Measurements from ENCODE around the gene TSHZ2. TPM values are rescaled to one million over a fixed set of nuclear protein-coding genes. Genes with fewer than 3 reads are reported as not detected.

Gene TSHZ2
- total and polyA plus RNA-seq, 3 donors from 2014 or later = 13.0 to 41.9 (median 40.4) TPM

DNA sequence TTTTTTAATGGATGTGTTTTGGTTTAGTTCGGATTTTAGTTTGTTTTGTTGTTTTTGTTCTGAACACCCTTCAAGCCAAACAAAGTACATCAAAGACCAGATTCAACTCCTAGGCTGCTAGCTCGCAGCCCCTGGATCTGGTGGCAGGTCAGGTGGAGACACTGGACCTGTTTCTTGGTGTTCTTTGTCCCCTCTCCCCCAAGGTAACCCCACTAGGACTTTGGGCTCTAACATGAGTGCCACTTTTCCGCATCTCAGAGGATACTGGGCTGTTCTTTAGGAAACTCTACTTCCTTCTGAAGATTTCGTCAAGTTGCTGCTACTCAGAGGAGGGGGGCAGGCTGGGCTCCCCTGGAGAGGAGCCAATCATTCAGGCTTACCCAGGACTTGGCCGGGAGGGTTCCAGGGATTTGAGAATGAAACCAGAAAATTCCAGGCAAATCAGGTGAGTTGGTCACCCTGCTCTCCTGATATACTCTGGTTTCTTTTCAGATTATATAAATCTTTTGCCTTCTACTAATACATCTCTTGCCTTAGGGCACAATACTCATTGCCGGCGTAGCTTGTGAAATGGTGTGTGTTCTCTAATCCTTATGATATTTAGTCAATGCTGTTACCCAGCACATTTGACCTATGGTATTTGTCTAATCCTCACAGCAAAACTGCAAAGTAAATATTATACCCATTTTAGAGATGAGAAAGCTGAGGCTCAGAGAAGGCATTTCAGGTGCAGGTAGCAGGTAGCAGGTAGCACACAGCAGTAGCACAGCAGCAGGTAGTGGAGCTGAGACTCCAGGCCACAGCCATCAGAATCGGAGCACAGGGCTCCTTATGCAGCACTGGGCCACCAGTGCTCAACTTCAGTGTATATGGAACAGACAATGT is 291.6 kb downstream of the TSHZ2 start:
- H3K27me3 ChIP-seq = no peaks in the 10 kb centered on the region
- H3K27ac ChIP-seq = no peak overlapping the region
- no peak for DNase-seq
- H3K36me3 ChIP-seq (ENCODE audit: low read depth, missing control alignments) = no peaks in the 10 kb centered on the region
- no peak overlapping the region for H3K4me3 ChIP-seq
- WGBS, 2 donors = 89 to 93% methylated on average over 8 of the region's 8 CpGs
- intact Hi-C loops (cut with DNase I; ENCODE audit: low total_unique reads) = no loop called here
- no peak for TF ChIP-seq POLR2A (IDR thresholded peaks at IDR 0.05)
- TF ChIP-seq, protein P1, sequence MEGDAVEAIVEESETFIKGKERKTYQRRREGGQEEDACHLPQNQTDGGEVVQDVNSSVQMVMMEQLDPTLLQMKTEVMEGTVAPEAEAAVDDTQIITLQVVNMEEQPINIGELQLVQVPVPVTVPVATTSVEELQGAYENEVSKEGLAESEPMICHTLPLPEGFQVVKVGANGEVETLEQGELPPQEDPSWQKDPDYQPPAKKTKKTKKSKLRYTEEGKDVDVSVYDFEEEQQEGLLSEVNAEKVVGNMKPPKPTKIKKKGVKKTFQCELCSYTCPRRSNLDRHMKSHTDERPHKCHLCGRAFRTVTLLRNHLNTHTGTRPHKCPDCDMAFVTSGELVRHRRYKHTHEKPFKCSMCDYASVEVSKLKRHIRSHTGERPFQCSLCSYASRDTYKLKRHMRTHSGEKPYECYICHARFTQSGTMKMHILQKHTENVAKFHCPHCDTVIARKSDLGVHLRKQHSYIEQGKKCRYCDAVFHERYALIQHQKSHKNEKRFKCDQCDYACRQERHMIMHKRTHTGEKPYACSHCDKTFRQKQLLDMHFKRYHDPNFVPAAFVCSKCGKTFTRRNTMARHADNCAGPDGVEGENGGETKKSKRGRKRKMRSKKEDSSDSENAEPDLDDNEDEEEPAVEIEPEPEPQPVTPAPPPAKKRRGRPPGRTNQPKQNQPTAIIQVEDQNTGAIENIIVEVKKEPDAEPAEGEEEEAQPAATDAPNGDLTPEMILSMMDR (IDR thresholded peaks at IDR 0.05) = no peak
- peaks cover 10% of the 10 kb centered on the region for H3K4me1 ChIP-seq
- H3K9me3 ChIP-seq = no peaks in the 10 kb centered on the region

DNA sequence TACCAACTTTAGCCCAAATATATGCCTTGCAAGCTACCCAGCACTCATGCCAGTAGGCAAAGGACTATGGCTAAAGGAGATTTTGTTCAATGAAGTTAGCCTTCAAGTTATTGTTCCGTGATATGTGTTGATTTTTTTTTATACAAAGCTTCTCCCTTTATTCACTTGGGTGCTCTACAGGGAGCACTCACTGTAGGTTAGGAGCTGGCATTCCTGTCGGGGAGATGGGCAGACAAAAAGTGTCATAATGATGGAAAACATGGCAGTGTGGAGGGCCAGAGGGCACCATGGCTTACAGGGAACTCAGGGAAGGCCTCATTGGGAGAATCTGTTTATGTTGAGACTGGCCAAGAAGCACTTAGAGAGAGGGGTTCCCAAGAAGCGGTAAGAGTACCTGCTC is 292.4 kb downstream of the TSHZ2 start:
- H3K4me3 ChIP-seq = no peak overlapping the region
- H3K27ac ChIP-seq = no peak overlapping the region
- H3K36me3 ChIP-seq (ENCODE audit: low read depth, missing control alignments) = no peaks in the 10 kb centered on the region
- no peak for TF ChIP-seq POLR2A (IDR thresholded peaks at IDR 0.05)
- TF ChIP-seq, protein P1 (IDR thresholded peaks at IDR 0.05) = no peak
- H3K4me1 ChIP-seq = peaks cover 10% of the 10 kb centered on the region
- intact Hi-C loops (cut with DNase I; ENCODE audit: low total_unique reads) = no loop called here
- no peaks in the 10 kb centered on the region for H3K9me3 ChIP-seq
- no peaks in the 10 kb centered on the region for H3K27me3 ChIP-seq
- 82 to 86% methylated on average over 3 of the region's 3 CpGs for WGBS, 2 donors
- DNase-seq = no peak

DNA sequence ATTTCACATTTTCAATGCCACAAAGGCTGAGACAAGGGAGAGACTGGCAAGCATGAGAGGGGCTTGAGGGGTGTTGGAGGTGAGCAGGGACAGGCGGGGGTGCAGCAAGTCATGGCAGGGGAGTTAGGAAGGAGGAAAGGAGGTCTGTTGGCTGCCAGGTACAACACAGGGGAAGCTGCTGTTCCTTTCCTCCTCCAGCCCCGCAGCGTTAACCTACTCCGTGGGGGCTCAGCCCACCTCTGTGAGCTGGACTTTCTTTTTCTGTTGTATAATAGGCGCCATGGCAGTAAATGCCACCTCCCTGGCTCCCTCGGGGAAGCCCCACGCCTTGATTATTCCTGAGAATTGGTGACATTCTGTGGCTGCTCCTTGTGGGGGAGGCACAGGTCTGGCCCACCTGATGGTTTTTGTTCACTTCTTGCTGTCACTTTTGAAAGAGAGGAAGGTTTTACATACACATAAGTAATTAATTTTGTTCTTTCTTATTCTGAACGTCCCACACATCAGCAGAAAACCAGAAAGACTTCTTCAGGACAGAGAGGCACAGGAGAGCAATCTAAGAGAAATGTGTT is 293.2 kb downstream of the TSHZ2 start:
- H3K9me3 ChIP-seq = no peaks in the 10 kb centered on the region
- intact Hi-C loops (cut with DNase I; ENCODE audit: low total_unique reads) = no loop called here
- WGBS, 2 donors = 64 to 71% methylated on average over 8 of the region's 8 CpGs

DNA sequence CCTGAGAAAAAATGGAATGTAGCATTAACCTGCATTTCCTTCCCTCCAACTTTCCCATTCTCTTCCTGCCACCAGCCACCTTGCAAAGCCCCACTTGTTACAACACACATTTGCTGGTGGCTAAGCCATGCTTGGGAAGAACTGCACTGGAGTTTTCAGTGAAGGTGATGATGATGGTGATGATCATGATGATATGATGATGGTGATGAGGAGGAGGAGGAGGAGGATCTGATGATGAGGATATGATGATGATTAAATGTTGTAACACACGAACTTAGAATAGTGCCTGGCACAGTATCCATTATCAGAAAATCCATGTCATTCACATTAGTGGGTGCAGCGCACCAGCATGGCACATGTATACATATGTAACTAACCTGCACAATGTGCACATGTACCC is 297.2 kb downstream of the TSHZ2 start:
- H3K4me1 ChIP-seq = peaks cover 6% of the 10 kb centered on the region
- no peaks in the 10 kb centered on the region for H3K36me3 ChIP-seq (ENCODE audit: low read depth, missing control alignments)
- H3K27ac ChIP-seq = no peak overlapping the region
- DNase-seq = no peak
- no peak overlapping the region for H3K4me3 ChIP-seq
- no peaks in the 10 kb centered on the region for H3K27me3 ChIP-seq
- TF ChIP-seq POLR2A (IDR thresholded peaks at IDR 0.05) = no peak
- TF ChIP-seq, protein P1 (IDR thresholded peaks at IDR 0.05) = no peak
- 80 to 88% methylated on average over 2 of the region's 2 CpGs for WGBS, 2 donors
- intact Hi-C loops (cut with DNase I; ENCODE audit: low total_unique reads) = no loop called here
- H3K9me3 ChIP-seq = no peaks in the 10 kb centered on the region

More for the DNA sequence above, 293.2 kb downstream of the TSHZ2 start:
- H3K36me3 ChIP-seq (ENCODE audit: low read depth, missing control alignments) = no peaks in the 10 kb centered on the region
- no peak overlapping the region for H3K4me3 ChIP-seq
- H3K27me3 ChIP-seq = no peaks in the 10 kb centered on the region
- TF ChIP-seq, protein P1 (IDR thresholded peaks at IDR 0.05) = no peak
- TF ChIP-seq POLR2A (IDR thresholded peaks at IDR 0.05) = no peak
- H3K4me1 ChIP-seq = peaks cover 10% of the 10 kb centered on the region
- DNase-seq = no peak
- H3K27ac ChIP-seq = no peak overlapping the region

Measured in testis (tissue), 3 donors.